NOMO-1 (cell line): ENCODE results near the gene BBS7.

Source experiments
- DNase-seq, 2 experiments: peaks; one replicate each; lab custom pipeline; 2025; ENCODE audit not compliant: unreplicated experiment in 2 of 2; lab: John Stamatoyannopoulos, UW

The BBS7 gene

GRCh38 chr4:121794505-121795188 is 75.6 kb downstream of the BBS7 start:
- no peak for DNase-seq

DNA sequence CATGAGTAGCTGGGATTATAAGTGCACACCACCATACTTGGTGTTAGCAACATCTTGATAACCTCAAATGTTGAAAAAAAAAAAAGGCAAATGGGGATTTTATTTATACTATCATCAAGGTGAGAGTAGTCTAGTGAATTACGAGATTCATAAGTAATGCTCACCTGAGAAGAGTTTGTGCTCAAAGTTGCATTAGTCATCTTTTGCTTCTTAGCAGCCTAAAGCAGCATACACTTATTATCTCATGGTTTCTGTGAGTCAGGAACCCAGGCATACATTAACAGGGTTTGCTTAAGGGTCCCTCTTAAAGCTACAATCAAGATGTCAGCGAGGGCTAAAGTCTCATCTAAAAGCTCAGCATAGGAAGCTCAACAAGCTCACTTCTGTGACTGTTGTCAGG is 77.3 kb downstream of the BBS7 start:
- DNase-seq: no peak

DNA sequence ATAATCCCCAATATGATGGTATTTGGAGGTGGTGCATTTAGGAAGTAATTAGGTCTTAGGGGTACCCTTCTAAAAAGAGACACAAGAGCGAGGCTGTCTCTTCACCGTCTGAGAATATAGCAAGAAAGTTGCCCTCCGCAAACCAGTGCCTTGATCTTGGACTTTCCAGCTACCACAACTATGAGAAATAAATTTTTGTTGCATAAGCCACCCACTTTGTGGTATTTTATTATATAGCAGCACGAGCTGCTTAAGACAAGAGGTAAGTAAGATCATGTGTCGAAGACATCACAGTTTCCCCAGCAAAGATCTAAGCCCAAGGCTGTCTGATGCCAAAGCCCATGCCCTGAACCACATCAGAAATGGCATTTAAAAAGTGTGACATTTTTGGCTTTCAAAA is 78.8 kb downstream of the BBS7 start:
- no peak for DNase-seq

DNA sequence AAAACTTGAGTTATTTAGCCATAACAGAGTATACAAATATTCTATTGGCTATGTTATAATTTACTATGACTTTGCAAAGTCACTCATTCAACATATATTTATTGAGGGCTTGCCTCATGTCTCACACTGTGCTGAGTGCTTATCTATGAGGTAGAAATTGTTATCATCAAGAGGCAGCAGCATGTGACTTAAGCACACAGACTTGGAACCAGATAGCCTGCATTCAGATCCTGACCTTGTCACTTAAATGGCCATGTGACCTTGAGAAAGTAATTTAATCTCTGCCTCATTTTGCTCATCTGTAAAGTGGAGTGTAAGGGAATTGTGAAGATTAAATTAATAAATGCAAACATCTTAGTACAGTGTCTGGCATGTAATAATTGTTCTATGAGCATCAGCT is 79.3 kb downstream of the BBS7 start:
- DNase-seq: no peak

GRCh38 chr4:121789960-121790829 is 80.1 kb downstream of the BBS7 start:
- no peak for DNase-seq

DNA sequence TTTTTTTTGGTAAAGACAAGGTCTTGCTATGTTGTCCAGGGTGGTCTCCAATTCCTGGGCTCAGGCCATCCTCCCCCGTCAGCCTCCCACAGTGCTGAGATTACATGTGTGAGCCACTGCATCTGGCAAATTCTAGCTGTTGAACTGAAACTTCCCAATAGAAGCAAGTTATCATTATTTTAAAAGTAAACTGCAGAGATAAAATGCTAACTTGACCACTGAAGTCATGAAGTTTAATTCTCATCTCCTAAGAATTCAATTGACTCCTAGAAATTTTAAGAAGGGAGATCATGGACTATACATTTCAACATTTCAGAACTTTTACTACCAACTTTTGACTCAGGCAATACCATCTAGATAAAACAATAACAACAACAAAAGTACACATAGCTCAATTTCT is 80.8 kb downstream of the BBS7 start:
- DNase-seq: no peak

DNA sequence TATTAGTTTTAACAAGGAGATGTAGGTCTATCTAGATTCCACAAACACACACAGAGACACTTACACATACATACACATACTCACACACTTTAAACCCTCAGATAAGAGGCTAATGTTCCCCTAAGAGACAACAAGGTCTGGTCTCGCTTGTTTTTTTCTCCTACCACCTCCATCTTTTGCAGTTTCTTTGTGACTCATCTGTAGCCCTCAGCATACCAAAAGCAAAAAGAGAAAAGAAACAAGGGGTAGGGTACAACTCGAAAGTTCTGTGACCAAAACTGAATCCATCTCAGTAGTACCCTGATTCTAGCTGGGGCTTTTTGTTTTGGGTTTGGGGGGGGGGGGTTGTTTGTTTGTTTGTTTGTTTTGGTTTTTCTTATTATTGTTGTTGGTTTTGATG is 81.4 kb downstream of the BBS7 start:
- DNase-seq: no peak

DNA sequence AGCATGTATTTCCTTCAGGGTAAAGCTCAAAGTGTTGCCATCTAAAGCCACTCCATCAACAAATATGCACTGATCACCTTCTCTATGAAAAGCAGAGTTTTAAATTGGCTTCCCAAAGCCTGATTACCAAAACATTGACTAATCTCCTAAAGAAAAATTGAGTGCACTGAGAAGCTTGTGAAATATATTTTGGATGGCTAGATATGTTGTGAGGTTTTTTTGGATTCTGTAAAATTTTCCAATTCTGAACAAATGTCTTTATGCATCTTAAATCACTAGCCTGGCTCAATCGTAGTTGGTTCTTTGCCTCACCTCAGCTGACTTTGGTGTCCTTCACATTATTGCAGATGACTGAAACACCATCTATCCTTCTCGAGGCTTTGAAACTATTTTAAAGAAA is 84.1 kb downstream of the BBS7 start:
- DNase-seq: no peak

DNA sequence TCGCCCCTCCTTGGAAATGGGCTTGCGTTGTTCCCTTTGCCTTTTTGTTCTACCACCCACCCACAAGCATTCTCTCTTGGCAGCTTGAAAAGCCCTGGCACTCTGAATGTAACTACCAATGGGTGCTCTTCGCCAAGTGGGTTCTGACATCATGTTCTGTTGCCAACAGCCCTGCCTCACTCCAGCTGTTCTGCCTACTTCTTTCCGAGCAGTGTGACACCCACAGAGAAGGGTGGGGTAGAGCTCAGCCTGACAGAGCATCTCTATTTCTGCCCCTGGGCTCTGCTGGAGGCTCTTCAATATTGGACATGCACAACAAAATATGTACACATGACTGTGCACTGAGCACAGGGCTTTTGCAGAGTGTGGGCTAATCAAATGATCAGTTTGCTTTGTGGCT is 84.8 kb downstream of the BBS7 start:
- no peak for DNase-seq

DNA sequence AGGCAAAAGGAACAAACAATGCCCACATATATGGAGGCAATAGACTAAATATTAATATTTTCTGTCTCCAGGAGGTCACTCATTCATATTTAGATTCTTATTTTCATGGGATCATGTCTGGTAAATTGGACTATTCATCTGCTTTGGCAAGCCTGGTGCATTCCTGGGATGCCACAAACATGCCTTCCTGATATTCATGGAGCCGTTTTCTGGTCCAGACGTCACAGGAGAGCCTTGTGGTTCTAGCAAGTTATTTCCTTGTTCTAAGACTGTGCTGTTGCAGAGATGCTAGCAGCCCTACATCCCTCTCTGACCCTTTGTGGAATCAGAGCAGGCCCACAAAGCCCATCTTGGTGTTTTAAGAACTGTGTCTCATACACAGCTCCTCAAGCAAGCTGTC is 85.3 kb downstream of the BBS7 start:
- no peak for DNase-seq

- DNase-seq: no peak
Observed at GRCh38 chr4:121784401-121784800, 85.9 kb downstream of the BBS7 start.

GRCh38 chr4:121783210-121783609 is 87.1 kb downstream of the BBS7 start:
- no peak for DNase-seq

DNA sequence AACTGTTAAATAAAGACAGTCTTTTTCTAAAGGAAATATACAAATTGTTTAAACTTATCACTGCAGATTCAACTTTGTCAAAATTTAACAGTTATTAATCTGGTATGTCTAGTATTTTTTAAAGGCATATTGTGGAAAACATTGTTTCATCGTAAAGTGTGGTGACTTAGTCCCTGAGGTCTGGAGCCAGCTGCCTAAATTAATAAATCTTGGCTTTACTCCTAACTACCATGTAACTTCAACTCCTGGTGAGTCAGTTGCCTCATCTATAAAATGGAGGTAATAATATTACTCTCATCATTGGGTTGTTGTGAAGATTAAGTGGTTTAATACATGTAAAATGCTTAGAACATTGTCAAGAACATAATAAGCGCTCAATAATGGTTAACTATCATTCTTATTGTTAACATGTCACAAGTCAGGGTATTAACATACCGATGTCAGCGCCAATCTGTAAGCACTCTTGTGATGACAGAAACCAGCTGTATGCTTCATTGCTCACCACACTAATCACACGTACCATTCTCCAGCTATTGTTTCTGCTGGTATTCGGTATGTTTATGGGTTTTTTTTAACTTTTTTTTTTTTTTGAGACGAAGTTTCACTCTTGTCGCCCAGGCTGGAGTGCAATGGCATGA is 91.2 kb downstream of the BBS7 start:
- DNase-seq: no peak

GRCh38 chr4:121777625-121778024 is 92.6 kb downstream of the BBS7 start:
- DNase-seq: no peak

DNA sequence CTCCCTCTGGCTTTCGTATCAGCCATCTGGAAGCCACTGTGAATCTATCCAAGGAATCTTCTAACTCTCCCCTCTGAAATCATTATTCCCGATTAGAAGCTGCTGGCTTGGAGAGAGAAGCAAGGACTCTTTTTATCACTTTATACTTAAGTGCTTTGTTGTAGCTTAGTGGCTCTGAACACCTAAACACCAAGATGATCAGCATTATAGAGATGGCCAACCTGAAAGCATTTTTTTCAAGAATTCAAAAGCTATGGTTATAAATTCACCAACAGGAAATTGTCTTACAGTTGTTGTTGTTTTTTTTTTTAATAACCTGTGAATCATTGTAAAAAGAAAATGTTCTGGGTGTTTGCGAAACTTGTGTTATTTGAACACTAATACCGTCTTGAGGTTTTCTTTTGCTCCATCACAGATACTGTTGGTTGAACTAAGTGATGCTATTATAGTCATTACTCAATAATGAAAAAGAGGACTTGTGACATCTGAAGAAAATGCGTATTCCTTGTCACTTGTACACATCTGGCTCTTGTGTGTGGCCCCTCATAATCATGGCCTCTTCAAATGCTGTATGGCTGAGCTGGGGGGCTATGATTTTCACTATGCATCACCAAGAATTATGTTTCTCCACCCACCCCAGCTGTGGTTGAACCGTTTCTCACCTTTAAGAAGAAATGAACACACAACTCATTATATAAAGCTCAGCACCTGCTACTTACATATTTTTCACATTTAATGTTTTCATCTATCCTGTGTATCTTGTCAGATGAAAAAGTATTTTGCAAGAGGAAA is 93.5 kb downstream of the BBS7 start:
- DNase-seq: no peak
